NCI-H1436 treated with DMSO at 0.1 percent for 48 hours (cell line): ENCODE measurements around the gene ATP1A2.

ENCODE experiments used
- DNase-seq: peaks from one replicate; lab custom pipeline; 2025; lab: John Stamatoyannopoulos, UW

The ATP1A2 gene

DNA sequence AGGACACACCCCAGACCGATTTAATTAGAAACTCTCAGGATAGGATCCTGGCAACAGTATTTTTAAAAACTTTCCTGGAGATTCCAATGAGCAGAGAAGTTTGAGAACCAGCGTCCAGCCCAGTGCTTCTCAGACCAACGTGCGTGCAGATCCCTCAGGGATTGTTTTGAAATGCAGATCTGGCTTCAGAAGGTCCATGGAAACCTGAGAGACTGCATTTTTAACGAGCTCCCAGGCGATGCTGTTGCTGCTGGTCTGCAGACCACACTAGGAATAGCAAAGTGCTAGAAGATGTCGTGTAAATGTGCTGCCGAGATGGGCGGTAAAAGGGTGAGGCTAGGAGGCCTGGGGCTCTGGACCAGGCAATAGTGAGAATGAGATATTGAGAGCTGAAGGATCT, 56.4 kb downstream of the ATP1A2 start:
- no peak for DNase-seq

GRCh38 chr1:160177231-160177630, 61.7 kb downstream of the ATP1A2 start:
- DNase-seq: no peak

DNA sequence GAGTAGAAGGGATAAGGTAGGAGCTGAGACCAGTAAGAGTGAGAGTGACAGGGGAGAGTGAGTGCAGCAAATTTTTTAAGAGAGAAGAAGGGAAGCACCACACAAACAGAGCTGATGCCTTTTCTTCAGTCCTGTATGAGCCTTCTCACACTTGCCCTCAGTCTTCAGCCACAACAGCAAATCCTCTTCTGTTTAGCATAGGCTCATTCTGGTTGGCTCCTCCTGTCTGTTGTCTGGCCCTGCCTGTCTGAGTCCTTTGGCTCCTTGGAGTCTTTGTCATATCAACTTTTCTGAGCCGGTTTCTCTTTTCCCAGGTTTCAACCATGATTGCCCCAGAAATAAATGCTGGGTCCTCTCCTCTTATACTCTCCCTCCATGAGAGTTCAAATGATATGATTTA, 62.1 kb downstream of the ATP1A2 start:
- no peak for DNase-seq

DNA sequence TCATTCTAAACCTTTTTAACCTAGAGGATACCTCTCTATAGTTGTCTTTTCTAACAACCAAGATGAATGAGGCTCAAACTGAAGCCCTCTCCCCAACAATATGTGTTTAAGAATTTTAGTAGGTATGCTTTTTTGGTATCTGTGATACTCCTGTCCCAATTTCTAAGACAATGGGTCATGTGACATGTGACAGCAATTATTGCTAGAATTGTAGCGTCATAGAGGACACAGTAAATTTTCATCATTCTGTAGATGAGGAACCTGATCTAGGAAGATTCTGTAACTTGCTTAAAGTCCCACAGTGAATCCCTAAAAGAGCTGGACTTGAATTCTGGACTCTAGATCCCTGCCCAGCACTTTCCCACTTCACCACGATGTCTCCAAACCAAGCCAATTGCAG, 63.2 kb downstream of the ATP1A2 start:
- DNase-seq: no peak

DNA sequence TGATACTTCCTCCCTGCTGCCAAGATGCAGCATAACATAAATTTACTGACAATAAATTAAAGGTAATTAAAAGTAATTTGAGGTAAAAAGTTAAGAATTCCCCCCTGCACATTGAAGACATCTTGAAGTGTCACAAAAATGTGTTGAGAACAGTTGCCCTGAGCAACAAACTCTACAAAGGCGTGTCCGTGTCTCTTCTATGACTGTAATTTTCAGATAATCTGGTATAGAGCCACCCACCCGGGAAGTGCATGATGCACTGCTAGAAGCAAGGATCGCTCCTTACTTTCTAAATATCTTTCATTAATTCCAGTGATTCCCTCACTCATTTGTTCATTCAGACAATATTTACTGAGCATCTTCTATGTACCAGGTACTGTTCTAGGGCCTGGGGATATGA, 63.8 kb downstream of the ATP1A2 start:
- no peak for DNase-seq

GRCh38 chr1:160186246-160186645, 70.7 kb downstream of the ATP1A2 start:
- DNase-seq: no peak

- DNase-seq: no peak
Observed at GRCh38 chr1:160186729-160187128, 71.2 kb downstream of the ATP1A2 start.

GRCh38 chr1:160187407-160187806, 71.8 kb downstream of the ATP1A2 start:
- DNase-seq: no peak

DNA sequence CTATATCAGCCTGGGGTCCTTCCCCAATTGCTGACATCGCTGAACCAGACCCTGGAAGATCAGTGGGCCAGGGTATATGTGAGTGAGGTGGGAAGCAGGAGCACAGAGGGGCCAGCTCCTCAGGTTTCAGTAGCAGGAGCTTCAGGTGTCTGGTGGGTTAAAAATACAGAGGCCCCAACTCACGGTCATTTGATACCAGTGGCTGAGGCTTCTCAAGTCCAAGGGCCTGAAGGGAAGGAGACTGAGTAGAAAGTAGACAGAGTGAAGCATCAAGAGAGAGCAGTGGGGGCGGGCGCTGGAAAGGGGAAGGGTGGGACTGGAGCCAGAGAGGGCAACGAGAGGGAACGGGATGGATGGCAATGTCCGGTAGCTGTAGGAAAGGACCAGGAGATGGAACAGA, 72.8 kb downstream of the ATP1A2 start:
- DNase-seq: no peak

- DNase-seq: no peak
Observed at GRCh38 chr1:160189649-160190625, 74.4 kb downstream of the ATP1A2 start, which contains the start of gene CASQ1. CASQ1 (plus strand) TSS chr1:160190575; CDS start chr1:160190752, 177 bp downstream.

GRCh38 chr1:160191756-160192155, 76.2 kb downstream of the ATP1A2 start:
- no peak for DNase-seq

DNA sequence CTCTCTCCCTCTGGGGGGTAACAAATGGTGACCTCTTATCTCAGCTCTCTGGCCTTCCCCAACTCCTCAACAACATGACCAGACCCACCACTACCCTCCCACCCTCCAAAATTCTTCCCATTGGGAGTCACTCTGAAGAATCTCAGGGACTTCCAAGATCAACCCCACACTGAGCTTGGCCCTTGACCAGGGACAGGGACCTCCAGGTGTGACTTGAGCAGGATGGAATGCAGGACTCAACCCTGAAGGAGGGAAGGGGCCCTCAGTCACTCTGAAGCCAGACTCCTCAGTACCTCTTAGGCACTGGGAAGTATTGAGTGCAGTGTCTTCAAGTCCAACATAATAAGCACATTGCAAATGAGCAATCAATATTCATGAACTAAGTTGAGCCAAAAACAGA, 76.7 kb downstream of the ATP1A2 start:
- DNase-seq: no peak
